Measurements from ENCODE around the gene SIMC1. TPM values are rescaled to one million over a fixed set of nuclear protein-coding genes. Genes with fewer than 3 reads are reported as not detected.
A peak's percentile ranks its signal among the peaks of the same experiment; 100 is the strongest.

SIMC1 gene
- total RNA-seq, 1 experiment from 2014 or later: 17.7 TPM

- no peaks in the 10 kb centered on the region for H4K20me1 ChIP-seq (ENCODE audit: control insufficient read depth, insufficient read depth, insufficient read length)
- H3T11ph ChIP-seq (ENCODE audit: low read length): no peak within 1 kb of the TSS
- no peak within 1 kb of the TSS for H2BK5ac ChIP-seq (ENCODE audit: insufficient read length, low read length)
- peak within 1 kb of the TSS; percentile 93 for H3K14ac ChIP-seq (ENCODE audit: insufficient read depth, low read length)
- H3K23ac ChIP-seq (ENCODE audit: insufficient read length, low read depth, low read length): no peak within 1 kb of the TSS
- peak within 1 kb of the TSS; percentile 85 for H3K9ac ChIP-seq (ENCODE audit: extremely low read depth, insufficient read length, low read length)
- WGBS (ENCODE audit: extremely low coverage, insufficient read length, low lambda C conversion rate): no CpG with 5 or more reads among the region's 56 CpGs
- H3K4me1 ChIP-seq (ENCODE audit: insufficient read depth, low read length): no peaks in the 10 kb centered on the region; the same call in 1 of the 2 replicates
- H2BK20ac ChIP-seq (ENCODE audit: low read depth, low read length, poor library complexity, severe bottlenecking): no peak within 1 kb of the TSS
- peaks cover 18 to 30% (median 26%) of the 10 kb centered on the region in 3 experiments for H3K36me3 Mint-ChIP-seq (ENCODE audit: insufficient read depth in 1 of 3, low read depth in 3 of 3)
- peaks cover 43% of the 10 kb centered on the region for H3K27me3 Mint-ChIP-seq (ENCODE audit: low read depth)
- peak; percentile 92 for DNase-seq
- H3K27me3 ChIP-seq (ENCODE audit: insufficient read depth, low read length): peaks cover 9% of the 10 kb centered on the region; the same call in 1 of the 2 replicates
- no peak within 1 kb of the TSS for H2BK120ac ChIP-seq (ENCODE audit: low read depth, low read length, poor library complexity, severe bottlenecking)
- H3K79me2 ChIP-seq (ENCODE audit: insufficient read depth, low read length): peaks cover 8% of the 10 kb centered on the region; the same call in 1 of the 2 replicates
- H2BK15ac ChIP-seq (ENCODE audit: low read depth, low read length): no peak within 1 kb of the TSS
- H4K91ac ChIP-seq (ENCODE audit: insufficient read length, low read depth, low read length): no peak within 1 kb of the TSS
- H4K5ac ChIP-seq (ENCODE audit: insufficient read length, low read depth, low read length): no peak within 1 kb of the TSS
- no peak within 1 kb of the TSS for H2AK5ac ChIP-seq (ENCODE audit: insufficient read length, low read length)
- H3K9me3 Mint-ChIP-seq: no peaks in the 10 kb centered on the region
- H4K8ac ChIP-seq (replicated peaks; ENCODE audit: insufficient read length, low read depth, low read length): no peak within 1 kb of the TSS
- peaks cover 23% of the 10 kb centered on the region for H3K23me2 ChIP-seq (ENCODE audit: insufficient read length, low read depth, low read length, poor library complexity, severe bottlenecking)
- H3K9me3 ChIP-seq (ENCODE audit: control insufficient read depth, low read depth, low read length): no peaks in the 10 kb centered on the region
- H3K56ac ChIP-seq (ENCODE audit: insufficient read length, low read depth, low read length): no peak within 1 kb of the TSS
- H2BK12ac ChIP-seq (ENCODE audit: insufficient read length, low read depth, low read length): no peak within 1 kb of the TSS
- peak within 1 kb of the TSS; percentile 70 for H3K4me2 ChIP-seq (ENCODE audit: insufficient read depth, insufficient read length, low read length)
- peak within 1 kb of the TSS; percentile 85 for H3K18ac ChIP-seq (ENCODE audit: insufficient read length, low read depth, low read length)
- no peak within 1 kb of the TSS for H2AFZ ChIP-seq (ENCODE audit: low read length)
- H3K4ac ChIP-seq (ENCODE audit: low read depth, low read length): no peak within 1 kb of the TSS
- TF ChIP-seq CTCF (conservative IDR thresholded peaks at IDR 0.05): no peak
- H3K27ac Mint-ChIP-seq: peak within 1 kb of the TSS; percentile 91 to 100 (median 99); a peak in 6 of 7 replicates
- H3K79me1 ChIP-seq (ENCODE audit: insufficient read depth, low read depth, low read length, poor library complexity, severe bottlenecking): no peaks in the 10 kb centered on the region
- H3K27ac ChIP-seq (ENCODE audit: insufficient read length, low read depth, low read length): no peak within 1 kb of the TSS
- H3K4me3 Mint-ChIP-seq: peak within 1 kb of the TSS; percentile 98 to 99
- H3K4me1 Mint-ChIP-seq: peaks cover 15 to 17% of the 10 kb centered on the region in 2 experiments
These were observed 123.4 kb downstream of the SIMC1 start, which contains the start of gene KIAA1191 for GRCh38 chr5:176361437-176362232. TSS of gene KIAA1191 (minus strand) at chr5:176361764. CDS start at chr5:176359508, 2,256 bp downstream.
